GM19099 (cell line): ENCODE results near the gene CLVS2.

Experiments
- POLR2A ChIP-seq: IDR thresholded peaks from 3 replicates; pipeline ENCODE4 v1.6.1; 2011; ENCODE audit warnings: low read depth; ENCODE audit not compliant: insufficient read length; ENCODE audit errors: extremely low read depth

CLVS2 gene, protein sequence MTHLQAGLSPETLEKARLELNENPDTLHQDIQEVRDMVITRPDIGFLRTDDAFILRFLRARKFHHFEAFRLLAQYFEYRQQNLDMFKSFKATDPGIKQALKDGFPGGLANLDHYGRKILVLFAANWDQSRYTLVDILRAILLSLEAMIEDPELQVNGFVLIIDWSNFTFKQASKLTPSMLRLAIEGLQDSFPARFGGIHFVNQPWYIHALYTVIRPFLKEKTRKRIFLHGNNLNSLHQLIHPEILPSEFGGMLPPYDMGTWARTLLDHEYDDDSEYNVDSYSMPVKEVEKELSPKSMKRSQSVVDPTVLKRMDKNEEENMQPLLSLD

DNA sequence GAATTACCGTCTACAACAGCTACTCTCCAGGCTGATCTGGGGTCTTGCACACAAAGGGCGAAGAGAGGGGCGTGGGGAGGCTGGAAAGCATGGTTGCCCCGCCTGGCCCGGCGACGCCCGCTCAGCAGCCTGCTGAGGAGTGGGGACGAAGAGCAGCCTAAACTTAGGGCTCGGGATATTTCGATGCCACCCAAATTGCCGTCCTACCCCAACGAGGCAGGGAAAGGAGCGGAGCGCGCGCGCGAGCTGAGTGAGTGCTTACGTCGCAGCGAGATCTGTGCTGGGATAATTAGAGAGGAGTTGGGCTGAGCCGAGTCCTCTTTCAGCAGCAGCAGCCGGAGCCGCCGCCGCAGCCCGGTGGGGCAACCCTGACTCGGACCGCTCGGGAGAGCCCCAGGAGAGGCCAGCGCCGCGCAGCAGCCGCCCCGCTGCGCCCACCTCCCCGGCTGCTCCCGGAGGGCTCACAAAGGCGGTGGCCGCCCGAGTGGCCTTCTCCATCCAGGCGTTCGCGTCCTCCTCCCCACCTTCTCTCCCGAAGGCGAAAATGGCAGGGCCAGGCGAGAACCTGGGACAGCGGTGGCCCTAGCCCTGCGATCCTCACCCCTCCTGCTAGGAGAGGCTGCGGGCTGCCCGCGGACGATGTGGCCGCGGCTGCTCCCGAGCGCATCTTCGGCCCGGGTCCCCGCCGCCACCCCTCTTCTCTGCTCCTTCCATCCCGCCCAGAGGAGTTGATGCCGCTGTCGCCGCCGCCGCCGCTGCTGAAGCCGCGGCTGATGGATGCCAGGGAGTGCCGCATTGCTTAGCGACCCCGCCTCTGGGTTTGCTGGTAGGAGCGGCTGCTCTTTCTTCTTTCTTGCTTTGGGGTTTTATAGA is at the start of gene CLVS2:
TSS of gene CLVS2 (plus strand) at position 315 of the 873 bp plus-strand sequence. CDS start 1,543 bp downstream, outside the sequence.
- no peak for TF ChIP-seq POLR2A

DNA sequence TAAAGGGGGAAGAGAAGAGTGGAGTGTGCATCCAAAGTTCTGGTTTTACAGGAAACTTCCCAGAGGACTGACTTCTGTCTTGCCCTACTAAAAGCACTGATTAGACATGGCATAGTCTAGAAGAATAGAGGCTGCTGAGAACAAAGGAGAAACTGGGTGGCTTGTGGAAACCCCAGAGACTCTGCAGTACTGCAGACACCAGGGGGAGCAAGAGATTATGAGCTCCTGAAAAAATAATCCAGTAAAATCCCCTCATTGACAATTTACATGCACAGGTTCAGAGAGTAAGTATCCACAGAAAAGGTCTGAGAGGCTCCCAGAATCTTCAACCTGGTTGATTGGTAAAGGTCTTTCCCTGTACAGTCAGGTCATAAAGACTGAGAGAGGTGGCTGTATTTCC is 48.7 kb upstream of the CLVS2 start:
- TF ChIP-seq POLR2A = no peak

DNA sequence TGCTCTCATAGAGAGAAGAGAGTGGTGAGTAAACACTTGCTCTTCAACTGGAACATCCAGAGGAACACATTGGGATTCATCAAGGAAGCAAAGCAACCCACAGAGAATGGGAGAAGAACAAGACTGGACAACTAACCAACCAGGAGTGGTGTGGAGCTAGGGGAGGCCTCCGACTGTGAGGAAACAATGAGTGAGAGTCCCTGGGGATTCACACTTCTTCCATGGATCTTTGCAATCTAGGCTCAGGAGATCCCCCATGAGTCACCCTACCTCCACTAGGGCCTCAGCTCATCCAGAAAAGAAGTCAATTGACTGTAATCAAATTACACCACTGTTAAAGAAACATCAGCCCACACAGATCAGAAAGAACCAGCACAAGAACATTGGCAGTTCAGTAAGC is 42.3 kb upstream of the CLVS2 start:
- no peak for TF ChIP-seq POLR2A

DNA sequence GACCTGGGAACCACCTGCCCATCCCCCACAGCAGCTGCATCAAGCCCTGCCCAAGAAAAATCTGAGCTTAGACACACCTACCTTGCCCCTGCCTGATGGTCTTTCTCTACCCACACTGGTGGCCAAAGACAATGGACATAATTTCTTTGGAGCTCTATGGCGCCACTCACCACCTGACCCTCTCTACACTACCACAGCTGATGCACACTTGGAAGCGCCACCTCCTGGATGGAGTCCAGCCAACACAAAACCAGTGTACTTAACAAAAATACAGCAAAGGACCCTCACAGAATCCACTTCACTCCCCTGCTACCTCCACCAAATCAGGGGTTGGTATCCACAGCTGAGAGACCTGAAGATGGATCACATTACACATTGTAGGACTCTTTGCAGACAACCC is 39.7 kb upstream of the CLVS2 start:
- TF ChIP-seq POLR2A = no peak

DNA sequence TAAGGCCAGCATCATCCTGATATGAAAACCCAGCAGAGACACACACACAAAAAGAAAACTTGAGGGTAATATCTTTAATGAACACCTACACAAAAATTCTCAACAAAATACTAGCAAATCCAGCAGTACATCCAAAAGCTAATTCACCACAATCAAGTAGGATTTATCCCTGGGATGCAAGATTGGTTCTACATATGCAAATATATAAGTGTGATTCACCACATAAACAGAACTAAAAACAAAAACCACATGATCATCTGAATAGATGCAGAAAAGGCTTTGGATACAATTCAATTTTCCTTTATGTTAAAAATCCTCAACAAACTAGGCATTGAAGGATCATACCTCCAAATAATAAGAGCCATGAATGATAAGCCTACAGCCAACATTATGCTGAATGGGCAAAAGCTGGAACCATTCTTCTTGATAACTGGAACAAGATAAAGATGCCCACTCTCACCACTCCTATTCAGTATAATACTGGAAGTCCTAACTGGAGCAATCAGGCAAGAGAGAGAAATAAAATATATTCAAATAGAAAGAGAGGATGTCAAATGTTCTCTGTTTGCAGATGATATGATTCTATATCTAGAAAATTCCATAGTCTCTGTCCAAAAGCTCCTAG is 33.9 kb upstream of the CLVS2 start:
- no peak for TF ChIP-seq POLR2A

DNA sequence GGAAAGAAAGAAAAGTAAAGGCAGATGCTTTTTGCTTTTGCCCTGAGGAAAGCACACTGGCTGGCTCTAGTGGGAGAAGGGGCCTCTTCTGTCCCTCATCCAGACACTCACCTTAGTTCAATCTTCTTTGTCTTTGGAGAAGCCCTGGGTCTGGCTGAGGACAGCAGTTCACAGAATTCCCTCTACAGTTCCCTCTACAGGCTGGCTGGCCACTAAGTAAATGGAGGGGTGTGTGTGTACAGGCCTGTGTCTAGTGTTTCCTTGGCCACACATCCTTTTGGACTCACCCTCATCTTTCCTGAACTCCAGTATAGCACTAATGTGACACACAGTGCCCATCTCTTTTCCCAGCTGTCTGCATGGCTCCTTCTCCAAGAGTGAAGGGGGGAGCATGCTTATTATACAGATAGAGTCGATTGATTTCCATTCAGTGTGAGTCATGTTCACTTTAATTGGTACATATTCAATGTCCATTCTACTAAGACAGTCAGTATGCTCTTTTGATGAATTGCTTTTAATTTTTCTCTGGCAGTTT is 26.0 kb upstream of the CLVS2 start:
- no peak for TF ChIP-seq POLR2A

DNA sequence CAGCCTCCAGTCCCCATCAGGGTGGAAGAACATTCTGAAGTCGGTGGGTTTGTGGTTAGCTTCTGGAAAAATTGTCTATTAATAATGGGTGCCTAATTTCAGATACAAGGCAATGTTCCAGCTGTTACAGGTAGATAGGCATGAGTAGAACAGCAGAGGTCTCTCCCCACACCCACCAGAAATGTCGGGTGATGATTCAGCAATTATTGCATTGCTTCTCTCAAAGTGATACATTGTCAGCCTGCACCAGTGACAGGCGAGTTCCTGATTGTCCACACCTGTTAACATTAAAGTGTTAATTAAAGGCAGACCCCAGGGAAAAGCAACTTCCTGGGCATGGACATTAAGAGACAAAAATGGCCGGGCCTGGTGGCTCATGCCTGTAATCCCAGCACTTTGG is 18.9 kb upstream of the CLVS2 start:
- no peak for TF ChIP-seq POLR2A

DNA sequence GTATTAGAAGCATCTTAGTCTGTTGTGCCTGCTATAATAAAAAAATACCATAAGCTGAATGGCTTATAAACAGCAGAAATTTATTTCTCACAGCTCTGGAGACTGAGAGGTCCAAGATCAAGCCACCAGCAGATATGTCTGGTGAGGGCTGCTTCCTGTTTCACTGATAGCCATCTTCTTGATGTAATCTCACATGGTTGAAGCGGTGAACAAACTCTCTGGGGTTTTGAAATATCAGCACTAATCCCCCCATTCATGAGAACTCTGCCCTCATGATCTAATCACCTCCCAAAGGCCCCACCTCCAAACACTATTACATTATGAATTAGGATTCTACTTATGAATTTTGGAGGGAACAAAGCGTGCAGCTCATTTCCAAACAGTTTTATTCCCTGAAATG is 11.6 kb upstream of the CLVS2 start:
- TF ChIP-seq POLR2A = no peak

DNA sequence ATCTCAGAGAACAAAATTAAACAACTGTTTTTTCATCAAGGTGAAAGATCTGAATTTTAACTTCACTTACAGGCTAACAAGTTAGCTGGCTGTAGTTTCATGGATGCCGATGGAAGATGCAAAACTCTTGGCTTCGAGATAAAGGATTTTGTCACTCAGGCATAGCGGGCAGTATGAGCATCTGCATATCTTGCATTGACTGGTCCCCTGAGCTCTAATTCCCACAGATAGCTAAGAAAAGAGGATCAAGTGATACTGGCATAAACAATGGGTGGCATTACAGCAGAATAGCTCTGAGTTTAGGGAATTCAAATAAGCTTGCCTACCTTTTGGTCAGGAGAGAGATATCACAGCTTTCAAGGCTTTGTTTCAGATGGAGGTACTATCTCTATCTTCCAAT is 1.8 kb upstream of the CLVS2 start:
- no peak for TF ChIP-seq POLR2A

DNA sequence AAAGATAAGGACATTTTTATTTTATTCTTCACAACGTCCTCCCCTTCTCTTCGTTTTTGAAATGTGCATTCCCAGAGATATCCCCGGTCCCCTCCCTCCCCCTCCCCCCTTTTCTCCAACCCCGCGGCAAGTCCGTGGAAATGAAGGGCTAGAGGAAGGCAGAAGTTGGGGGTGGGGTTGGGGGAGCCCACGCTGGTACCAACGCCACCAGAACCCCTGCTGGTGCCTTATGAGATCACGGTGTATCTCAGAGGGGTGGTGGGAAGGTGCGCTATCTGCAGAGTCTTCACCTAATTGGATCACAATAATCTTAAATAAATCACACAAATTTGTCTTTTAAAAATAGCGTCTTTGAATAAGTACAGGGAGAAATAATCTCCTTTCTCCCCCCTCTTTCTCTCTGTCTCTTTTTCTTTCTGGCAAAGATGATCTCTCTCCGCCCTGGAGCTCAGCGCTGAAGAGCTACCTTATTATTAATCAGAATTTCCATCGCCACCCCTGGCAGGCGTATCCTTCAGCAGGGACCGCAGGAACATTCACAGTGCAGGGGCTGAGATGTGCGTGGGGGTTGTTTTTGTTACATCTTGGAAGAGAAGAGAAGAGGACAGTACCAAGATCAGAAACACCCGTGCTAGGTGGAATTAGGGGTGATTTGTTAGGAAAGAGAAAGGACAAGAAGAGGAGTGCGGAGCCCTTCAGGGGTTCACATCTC is 915 bp downstream of the CLVS2 start:
- TF ChIP-seq POLR2A = no peak

DNA sequence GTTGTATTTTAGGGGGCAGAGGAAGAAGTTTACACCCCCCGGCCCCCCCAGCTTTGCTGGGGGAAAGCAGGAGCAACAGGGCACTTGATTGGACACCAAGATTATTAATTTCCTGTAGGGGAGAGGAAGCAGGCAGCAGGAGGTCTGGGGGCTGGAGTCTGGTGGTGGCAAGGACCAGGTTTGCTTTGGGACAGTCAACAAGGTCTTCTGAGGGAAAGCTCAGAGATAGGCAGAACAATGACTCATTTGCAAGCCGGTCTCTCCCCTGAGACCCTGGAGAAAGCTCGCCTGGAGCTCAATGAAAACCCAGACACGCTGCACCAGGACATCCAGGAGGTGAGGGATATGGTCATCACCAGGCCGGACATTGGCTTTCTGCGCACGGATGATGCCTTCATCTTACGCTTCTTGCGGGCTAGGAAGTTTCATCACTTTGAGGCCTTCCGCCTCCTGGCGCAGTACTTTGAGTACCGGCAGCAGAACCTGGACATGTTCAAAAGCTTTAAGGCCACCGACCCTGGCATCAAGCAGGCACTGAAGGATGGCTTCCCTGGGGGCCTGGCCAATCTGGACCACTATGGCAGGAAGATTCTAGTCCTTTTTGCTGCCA is 1.6 kb downstream of the CLVS2 start:
- TF ChIP-seq POLR2A = no peak

DNA sequence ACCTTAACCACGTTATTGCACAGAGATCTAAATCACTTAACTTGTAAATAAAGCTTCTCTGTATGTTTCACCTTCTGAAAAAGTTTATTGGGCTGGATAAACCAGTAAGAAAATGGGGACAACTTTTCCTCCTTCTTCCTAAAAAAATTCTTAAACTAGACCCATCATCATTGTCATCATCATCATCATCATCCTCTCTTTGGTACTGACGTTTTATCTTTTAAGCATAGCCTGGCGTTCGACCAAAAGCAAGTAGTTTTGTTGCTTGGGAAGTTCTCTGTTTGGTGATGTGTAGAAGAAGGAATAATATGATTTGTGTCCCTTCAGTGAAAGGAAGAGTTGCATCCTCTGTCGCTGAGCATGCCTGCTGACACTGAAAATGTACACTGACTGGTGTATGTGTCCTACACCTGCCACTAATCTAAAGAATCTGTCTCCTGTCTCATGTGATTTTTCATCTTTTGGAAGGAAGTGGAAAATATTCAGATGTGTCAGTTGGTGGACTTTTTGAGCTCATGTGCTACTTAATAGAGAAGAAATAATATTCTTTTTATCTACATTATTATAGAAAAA is 2.5 kb downstream of the CLVS2 start:
- TF ChIP-seq POLR2A = no peak

DNA sequence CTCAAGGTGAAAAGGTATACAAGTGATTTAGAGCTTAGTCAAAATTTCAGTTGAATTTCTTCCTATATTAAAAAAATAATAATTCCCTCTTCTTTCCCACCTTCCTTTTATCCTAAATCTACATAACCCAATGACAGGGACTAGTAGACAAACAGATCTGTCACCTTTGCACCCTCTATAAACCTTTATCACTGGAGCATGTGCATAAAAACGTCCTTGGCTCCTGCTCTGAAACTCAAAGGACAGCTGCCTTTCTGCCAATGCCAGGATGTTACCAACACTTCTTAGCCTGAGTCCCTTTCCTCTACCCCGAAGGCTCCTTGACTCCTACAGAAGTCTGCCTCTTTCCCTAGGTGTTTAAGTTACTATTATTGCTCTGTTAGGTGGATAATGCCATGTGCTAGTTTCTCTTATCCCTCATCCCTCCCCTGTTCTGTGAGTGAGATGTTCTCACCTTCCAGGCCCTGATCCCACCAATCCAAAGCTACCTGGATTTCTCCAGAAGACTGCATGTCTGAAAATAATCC is 4.3 kb downstream of the CLVS2 start:
- no peak for TF ChIP-seq POLR2A

DNA sequence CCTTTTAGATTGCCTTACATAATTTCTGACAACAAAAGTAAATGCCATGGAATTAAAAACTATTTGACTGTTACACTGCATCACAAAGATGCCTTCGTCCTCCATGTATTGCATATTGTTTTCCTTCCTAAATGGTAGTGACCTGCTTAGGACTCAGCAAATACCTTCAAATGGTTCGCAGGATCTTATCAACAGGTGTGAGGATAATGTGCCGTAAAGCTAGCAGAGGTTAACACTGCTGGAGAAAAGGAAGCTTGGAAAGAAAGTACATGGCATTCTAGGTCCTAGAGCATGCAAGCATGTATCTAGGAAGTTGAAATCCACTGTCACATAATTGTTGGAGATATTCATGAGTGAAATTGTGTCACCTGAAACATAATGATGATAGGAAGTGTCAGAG is 5.5 kb downstream of the CLVS2 start:
- no peak for TF ChIP-seq POLR2A

DNA sequence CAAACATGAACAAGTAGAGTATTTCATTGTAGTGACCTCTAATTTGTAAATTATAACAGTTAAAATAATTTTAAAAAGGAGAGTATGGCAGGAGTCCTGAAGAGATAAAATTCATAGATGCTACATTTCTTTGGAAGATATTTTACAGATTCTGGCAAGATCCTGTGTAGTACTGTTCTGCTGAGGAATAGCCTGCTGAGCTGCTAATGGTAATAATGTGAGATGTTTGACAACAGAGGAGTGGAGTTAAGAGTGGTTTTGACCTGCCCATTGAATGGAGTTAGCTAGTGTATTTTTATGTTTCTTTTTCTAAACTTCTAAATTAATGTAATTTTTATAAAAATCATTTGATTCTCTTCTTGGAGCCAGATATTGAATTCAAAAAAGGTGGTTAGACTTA is 11.8 kb downstream of the CLVS2 start:
- TF ChIP-seq POLR2A = no peak

DNA sequence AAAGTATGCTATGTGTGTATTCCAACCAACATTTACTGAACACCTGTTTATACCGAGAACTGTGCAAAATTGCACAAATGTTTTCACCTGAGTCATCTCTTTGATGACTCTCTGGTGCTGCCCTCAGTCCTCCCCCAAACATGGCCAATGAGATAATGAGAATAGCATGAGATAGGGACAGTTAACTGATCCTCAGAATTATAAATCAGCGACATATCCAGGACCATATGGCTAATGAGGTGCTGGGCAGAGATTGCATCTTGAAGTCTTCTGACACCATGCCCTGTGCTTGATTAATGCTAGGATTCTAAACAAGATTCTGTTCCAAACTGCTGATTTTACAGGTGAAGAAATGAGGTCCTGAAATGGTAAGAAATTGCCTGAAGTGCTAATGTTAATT is 13.0 kb downstream of the CLVS2 start:
- no peak for TF ChIP-seq POLR2A
